Measurements from ENCODE around the gene ILF2. TPM values are rescaled to one million over a fixed set of nuclear protein-coding genes. Genes with fewer than 3 reads are reported as not detected.

ILF2 gene
- total RNA-seq, 1 donor from 2014 or later, result 185 TPM

GRCh38 chr1:153683854-153684253 lies 13.1 kb upstream of the ILF2 start:
- Mint-ChIP-seq H3K27ac (ENCODE audit: unreplicated experiment) (no peak overlapping the region), H3K4me3 (ENCODE audit: unreplicated experiment) (no peak overlapping the region)
- FAIRE-seq, result no peak

GRCh38 chr1:153682730-153683129 lies 11.9 kb upstream of the ILF2 start:
- H3K9me3 Mint-ChIP-seq (ENCODE audit: unreplicated experiment), result peaks cover 2% of the 10 kb centered on the region
- H2AFZ ChIP-seq (ENCODE audit: low read depth, low read length), result no peak overlapping the region
- no peak overlapping the region for H3K4me2 ChIP-seq (ENCODE audit: low read length)
- no peak for DNase-seq (ENCODE audit: low read depth)
- H3K27ac Mint-ChIP-seq (ENCODE audit: unreplicated experiment), result no peak overlapping the region
- H3K27ac ChIP-seq (ENCODE audit: low read depth, low read length), result no peak overlapping the region
- H3K4me1 ChIP-seq (ENCODE audit: insufficient read depth, low read length), result peaks cover 16% of the 10 kb centered on the region
- H3K4me3 Mint-ChIP-seq (ENCODE audit: unreplicated experiment), result no peak overlapping the region
- H3K36me3 Mint-ChIP-seq (ENCODE audit: low read depth, unreplicated experiment), result no peaks in the 10 kb centered on the region
- no peaks in the 10 kb centered on the region for H3K9me3 ChIP-seq (ENCODE audit: insufficient read depth, low read depth, low read length)
- TF ChIP-seq CTCF (IDR thresholded peaks at IDR 0.05; ENCODE audit: insufficient read depth, low read depth, low read length) (no peak), EZH2 (IDR thresholded peaks at IDR 0.05; ENCODE audit: insufficient read depth, low read length) (no peak)
- peaks cover 56% of the 10 kb centered on the region for H3K27me3 Mint-ChIP-seq (ENCODE audit: low read depth, unreplicated experiment)
- H3K27me3 ChIP-seq (ENCODE audit: insufficient read depth, low read length), result peaks cover 48% of the 10 kb centered on the region
- H3K4me1 Mint-ChIP-seq (ENCODE audit: low read depth, unreplicated experiment), result peaks cover 14% of the 10 kb centered on the region
- no peak for FAIRE-seq
- H3K4me3 ChIP-seq (ENCODE audit: insufficient read depth, low read depth, low read length), result no peak overlapping the region
- H3K79me2 ChIP-seq (ENCODE audit: insufficient read depth, low read length), result no peaks in the 10 kb centered on the region
- H4K20me1 ChIP-seq (ENCODE audit: insufficient read depth, low read length), result no peaks in the 10 kb centered on the region
- H3K9ac ChIP-seq (ENCODE audit: low read length), result no peak overlapping the region
- H3K36me3 ChIP-seq (ENCODE audit: insufficient read depth, low read length), result no peaks in the 10 kb centered on the region

More at GRCh38 chr1:153683854-153684253, 13.1 kb upstream of the ILF2 start:
- Histone ChIP-seq H3K79me2 (ENCODE audit: insufficient read depth, low read length) (no peaks in the 10 kb centered on the region), H3K4me2 (ENCODE audit: low read length) (no peak overlapping the region), H2AFZ (ENCODE audit: low read depth, low read length) (no peak overlapping the region), H3K27ac (ENCODE audit: low read depth, low read length) (no peak overlapping the region), H3K27me3 (ENCODE audit: insufficient read depth, low read length) (peaks cover 36% of the 10 kb centered on the region), H3K9me3 (ENCODE audit: insufficient read depth, low read depth, low read length) (no peaks in the 10 kb centered on the region), H4K20me1 (ENCODE audit: insufficient read depth, low read length) (no peaks in the 10 kb centered on the region), H3K36me3 (ENCODE audit: insufficient read depth, low read length) (no peaks in the 10 kb centered on the region), H3K9ac (ENCODE audit: low read length) (no peak overlapping the region), H3K4me1 (ENCODE audit: insufficient read depth, low read length) (peaks cover 7% of the 10 kb centered on the region), H3K4me3 (ENCODE audit: insufficient read depth, low read depth, low read length) (no peak overlapping the region)
- TF ChIP-seq CTCF (IDR thresholded peaks at IDR 0.05; ENCODE audit: insufficient read depth, low read depth, low read length), result no peak
- TF ChIP-seq EZH2 (IDR thresholded peaks at IDR 0.05; ENCODE audit: insufficient read depth, low read length), result no peak
- Mint-ChIP-seq H3K27me3 (ENCODE audit: low read depth, unreplicated experiment) (peaks cover 47% of the 10 kb centered on the region), H3K9me3 (ENCODE audit: unreplicated experiment) (peaks cover 2% of the 10 kb centered on the region), H3K36me3 (ENCODE audit: low read depth, unreplicated experiment) (no peaks in the 10 kb centered on the region), H3K4me1 (ENCODE audit: low read depth, unreplicated experiment) (peaks cover 11% of the 10 kb centered on the region)
- DNase-seq (ENCODE audit: low read depth), result no peak

- Histone ChIP-seq H3K27me3 (ENCODE audit: insufficient read depth, low read length) (peaks cover 44% of the 10 kb centered on the region), H3K4me3 (ENCODE audit: insufficient read depth, low read depth, low read length) (no peak overlapping the region), H3K4me2 (ENCODE audit: low read length) (peak overlapping the region; percentile 84), H3K9me3 (ENCODE audit: insufficient read depth, low read depth, low read length) (no peaks in the 10 kb centered on the region), H2AFZ (ENCODE audit: low read depth, low read length) (no peak overlapping the region), H3K36me3 (ENCODE audit: insufficient read depth, low read length) (no peaks in the 10 kb centered on the region), H4K20me1 (ENCODE audit: insufficient read depth, low read length) (no peaks in the 10 kb centered on the region), H3K9ac (ENCODE audit: low read length) (no peak overlapping the region), H3K27ac (ENCODE audit: low read depth, low read length) (no peak overlapping the region), H3K79me2 (ENCODE audit: insufficient read depth, low read length) (no peaks in the 10 kb centered on the region), H3K4me1 (ENCODE audit: insufficient read depth, low read length) (peaks cover 16% of the 10 kb centered on the region)
- TF ChIP-seq CTCF (IDR thresholded peaks at IDR 0.05; ENCODE audit: insufficient read depth, low read depth, low read length) (no peak), EZH2 (IDR thresholded peaks at IDR 0.05; ENCODE audit: insufficient read depth, low read length) (no peak)
- DNase-seq (ENCODE audit: low read depth), result no peak
- Mint-ChIP-seq H3K4me1 (ENCODE audit: low read depth, unreplicated experiment) (peaks cover 13% of the 10 kb centered on the region), H3K27ac (ENCODE audit: unreplicated experiment) (no peak overlapping the region), H3K36me3 (ENCODE audit: low read depth, unreplicated experiment) (no peaks in the 10 kb centered on the region), H3K27me3 (ENCODE audit: low read depth, unreplicated experiment) (peaks cover 52% of the 10 kb centered on the region), H3K9me3 (ENCODE audit: unreplicated experiment) (peaks cover 2% of the 10 kb centered on the region), H3K4me3 (ENCODE audit: unreplicated experiment) (peak overlapping the region; percentile 69)
- FAIRE-seq, result no peak
Measured at GRCh38 chr1:153680120-153680403, 9.3 kb upstream of the ILF2 start.
